ENCODE measurements around the gene SNF8.

Gene SNF8

GRCh38 chr17:48985436-48986245 lies 41.0 kb upstream of the SNF8 start:
- DNase-seq (ENCODE audit: low read depth): no peak
- no peak for TF ChIP-seq CTCF (IDR thresholded peaks at IDR 0.05; ENCODE audit: low read length, missing control alignments)
- H3K4me3 ChIP-seq (replicated peaks; ENCODE audit: low read depth, low read length): no peak overlapping the region

- no peak overlapping the region for H3K4me3 ChIP-seq (replicated peaks; ENCODE audit: low read depth, low read length)
- no peak for TF ChIP-seq CTCF (IDR thresholded peaks at IDR 0.05; ENCODE audit: low read length, missing control alignments)
- no peak for DNase-seq (ENCODE audit: low read depth)
These were observed 37.4 kb upstream of the SNF8 start for GRCh38 chr17:48981927-48982539.

- TF ChIP-seq CTCF (IDR thresholded peaks at IDR 0.05; ENCODE audit: low read length, missing control alignments): no peak
- no peak overlapping the region for H3K4me3 ChIP-seq (replicated peaks; ENCODE audit: low read depth, low read length)
- DNase-seq (ENCODE audit: low read depth): no peak
These were observed 29.2 kb upstream of the SNF8 start for GRCh38 chr17:48973806-48974205.

- H3K4me3 ChIP-seq (replicated peaks; ENCODE audit: low read depth, low read length): peak overlapping the region; percentile 12
- no peak for TF ChIP-seq CTCF (IDR thresholded peaks at IDR 0.05; ENCODE audit: low read length, missing control alignments)
These were observed 28.1 kb upstream of the SNF8 start for GRCh38 chr17:48972749-48973097.

GRCh38 chr17:48970865-48971687 lies 26.4 kb upstream of the SNF8 start:
- no peak overlapping the region for H3K4me3 ChIP-seq (replicated peaks; ENCODE audit: low read depth, low read length)
- TF ChIP-seq CTCF (IDR thresholded peaks at IDR 0.05; ENCODE audit: low read length, missing control alignments): no peak
- DNase-seq (ENCODE audit: low read depth): no peak

More at GRCh38 chr17:48972749-48973097, 28.1 kb upstream of the SNF8 start:
- no peak for DNase-seq (ENCODE audit: low read depth)

GRCh38 chr17:48970224-48970623 lies 25.6 kb upstream of the SNF8 start:
- no peak overlapping the region for H3K4me3 ChIP-seq (replicated peaks; ENCODE audit: low read depth, low read length)
- DNase-seq (ENCODE audit: low read depth): peak; percentile 60
- no peak for TF ChIP-seq CTCF (IDR thresholded peaks at IDR 0.05; ENCODE audit: low read length, missing control alignments)

Data from fibroblast of pulmonary artery (primary cell).